K562 (cell line): ENCODE results near the gene CLDN5. TPM values are rescaled to one million over a fixed set of nuclear protein-coding genes. Genes with fewer than 3 reads are reported as not detected.

Experiments used
- ARHGAP35 ChIP-seq: fragments of 450-650 bp; IDR thresholded peaks from 2 replicates; pipeline ENCODE4 v1.6.1; 2018; ENCODE audit not compliant: partially characterized antibody
- HNRNPL ChIP-seq: fragments of 200-400 bp; formaldehyde crosslinking; IDR thresholded peaks from 2 replicates; pipeline ENCODE4 v1.6.1; 2017; ENCODE audit warnings: low read depth, mild to moderate bottlenecking, low read length
- MTA1 ChIP-seq: fragments of 450-650 bp; IDR thresholded peaks from 2 replicates; pipeline ENCODE4 v1.6.1; 2017; ENCODE audit warnings: borderline replicate concordance
- MTA3 ChIP-seq: fragments of 450-650 bp; formaldehyde crosslinking; IDR thresholded peaks from 2 replicates; pipeline ENCODE4 v1.6.1; 2017; ENCODE audit warnings: mild to moderate bottlenecking, borderline replicate concordance
- NEUROD1 ChIP-seq: fragments of 150-350 bp; IDR thresholded peaks from 2 replicates; pipeline ENCODE4 v1.6.1; 2014; ENCODE audit warnings: borderline replicate concordance, low read length, low read depth; ENCODE audit not compliant: partially characterized antibody
- NFIX ChIP-seq: fragments of 250-450 bp; sonication (Bioruptor Pico); IDR thresholded peaks from 2 replicates; pipeline ENCODE4 v1.4.0; 2020; ENCODE audit warnings: low read depth, mild to moderate bottlenecking, moderate library complexity
- NR2C1 ChIP-seq, 2 experiments: fragments of 450-650 bp; IDR thresholded peaks; 2 replicates each; pipeline ENCODE4 v1.6.1; 2017; ENCODE audit warnings: mild to moderate bottlenecking in 2 of 2, antibody characterized with exemption in 1 of 2, inconsistent platforms in 1 of 2, missing compliant biosample characterization in 1 of 2, missing genetic modification characterization in 1 of 2
- POLR2A ChIP-seq: fragments of 450-650 bp; conservative IDR thresholded peaks from 2 replicates; pipeline ENCODE4 v1.6.1; 2016
- SRF ChIP-seq, 2 experiments: fragments of 250-450, 450-650 bp in 1 of 2; sonication (Bioruptor Pico) in 1 of 2; sonication (generic) in 1 of 2; formaldehyde crosslinking; IDR thresholded peaks; 2 replicates each; pipeline versions ENCODE4 v1.5.0 to v1.5.1; 2020 to 2022; ENCODE audit warnings: mild to moderate bottlenecking in 1 of 2, missing genetic modification reagents in 1 of 2
- TARDBP ChIP-seq: fragments of 450-650 bp; IDR thresholded peaks from 2 replicates; pipeline ENCODE4 v1.6.1; 2016
- TEAD2 ChIP-seq: fragments of 450-650 bp; IDR thresholded peaks from 2 replicates; pipeline ENCODE4 v1.6.1; 2016; ENCODE audit warnings: missing genetic modification characterization, control low read depth, missing compliant biosample characterization
- ZC3H8 ChIP-seq: fragments of 450-650 bp; IDR thresholded peaks from 2 replicates; pipeline ENCODE4 v1.6.1; 2017
- ZFP36 ChIP-seq: fragments of 150-350 bp; IDR thresholded peaks from 2 replicates; pipeline ENCODE4 v1.6.1; 2018; ENCODE audit warnings: low read length, low read depth; ENCODE audit not compliant: partially characterized antibody
- ZNF23 ChIP-seq: fragments of 250-450 bp; sonication (Bioruptor Pico); IDR thresholded peaks from 2 replicates; pipeline ENCODE4 v1.4.0; 2020; ENCODE audit warnings: mild to moderate bottlenecking
- ZNF586 ChIP-seq: fragments of 450-650 bp; formaldehyde crosslinking; conservative IDR thresholded peaks from 2 replicates; pipeline ENCODE4 v1.4.0; 2020; ENCODE audit warnings: mild to moderate bottlenecking, moderate library complexity
- polyA plus RNA-seq, 8 experiments: library from polyadenylated mRNA; depleted of rRNA in 4 of 8; stranded (reverse) in 5 of 8; unstranded in 3 of 8; fragments of >200 nt; fragmentation: Nextera tagmentation in 2 of 8; fragmentation: Illumina TruSeq in 1 of 8; extraction: Ambion mirVana in 2 of 8; extraction: Trizol in 1 of 8; gene quantifications; 2 replicates each; pipeline versions ENCODE4 v1.2.1 to v1.2.3, GENCODE V29; 2011 to 2014; ENCODE audit warnings: inconsistent platforms in 1 of 8, missing spikeins in 1 of 8
- total RNA-seq, 7 experiments: library from RNA; depleted of rRNA in 6 of 7; stranded (reverse); fragments of >200 nt in 6 of 7; fragmentation: Illumina TruSeq in 2 of 7; extraction: Trizol in 2 of 7; gene quantifications; 2 replicates each; pipeline versions ENCODE4 v1.2.1 to v1.2.3, GENCODE V29; 2011 to 2021; ENCODE audit warnings: low replicate concordance in 1 of 7
- TF ChIP-seq, protein P1 (sequence below): sonication (generic); formaldehyde crosslinking; IDR thresholded peaks from 2 replicates; pipeline ENCODE4 v1.8.0; 2022; ENCODE audit warnings: mild to moderate bottlenecking, missing genetic modification reagents
- TF ChIP-seq, protein P2 (sequence below): fragments of 250-450 bp; sonication (Bioruptor Pico); IDR thresholded peaks from 2 replicates; pipeline ENCODE4 v1.5.0; 2021; ENCODE audit warnings: mild to moderate bottlenecking, borderline replicate concordance
- TF ChIP-seq, protein P3 (sequence below): sonication (generic); formaldehyde crosslinking; IDR thresholded peaks from 2 replicates; pipeline ENCODE4 v1.8.0; 2023; ENCODE audit warnings: mild to moderate bottlenecking, missing genetic modification reagents
- TF ChIP-seq, protein P4 (sequence below): sonication (generic); formaldehyde crosslinking; IDR thresholded peaks from 2 replicates; pipeline ENCODE4 v1.9.0; 2022; ENCODE audit warnings: mild to moderate bottlenecking, missing genetic modification reagents
- TF ChIP-seq, protein P5 (sequence below): IDR thresholded peaks from 3 replicates; pipeline ENCODE4 v1.6.1; 2011; ENCODE audit warnings: borderline replicate concordance, mild to moderate bottlenecking, moderate library complexity; ENCODE audit not compliant: insufficient read length; ENCODE audit errors: extremely low read depth
- TF ChIP-seq, protein P6 (sequence below): IDR thresholded peaks from 3 replicates; pipeline ENCODE4 v1.6.1; 2011; ENCODE audit warnings: borderline replicate concordance, mild to moderate bottlenecking; ENCODE audit not compliant: insufficient read length, insufficient read depth

The CLDN5 gene
- total and polyA plus RNA-seq, 9 of the 15 experiments (the other 6 are each of a cell fraction or from before 2014, with no cell fraction given), result 0.20 TPM; not detected in 8

DNA sequence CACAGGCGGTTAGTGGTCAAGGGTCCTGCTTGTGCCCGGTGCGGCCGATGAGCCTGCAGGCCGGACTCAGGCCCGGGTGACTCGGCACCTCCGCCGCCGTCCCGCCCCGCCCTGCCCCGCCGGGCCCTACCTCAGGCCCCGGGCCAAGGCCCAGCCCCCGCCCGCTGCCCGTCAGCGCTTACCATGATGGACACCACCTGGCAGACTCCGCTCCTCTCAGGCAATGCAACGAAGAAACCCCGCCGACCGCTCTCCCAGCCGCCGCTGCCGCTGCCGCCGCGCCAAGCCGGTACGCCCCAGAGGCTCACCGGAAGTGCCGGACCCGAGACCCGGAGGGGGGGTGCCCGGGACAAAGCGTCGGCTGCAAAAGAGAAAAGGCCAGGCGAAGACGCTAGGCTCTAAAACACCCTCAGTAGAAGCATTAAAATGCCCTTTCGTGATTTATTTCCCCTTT is 45.3 kb downstream of the CLDN5 start, which contains the start of gene UFD1 (continued):
- TF ChIP-seq ZFP36, result no peak
- peak in 1 of 2 experiments; percentile 34; a peak in 2 of 4 replicates for TF ChIP-seq SRF (CRISPR knock-in tag; IDR thresholded peaks at IDR 0.05)
- TF ChIP-seq, protein P1, sequence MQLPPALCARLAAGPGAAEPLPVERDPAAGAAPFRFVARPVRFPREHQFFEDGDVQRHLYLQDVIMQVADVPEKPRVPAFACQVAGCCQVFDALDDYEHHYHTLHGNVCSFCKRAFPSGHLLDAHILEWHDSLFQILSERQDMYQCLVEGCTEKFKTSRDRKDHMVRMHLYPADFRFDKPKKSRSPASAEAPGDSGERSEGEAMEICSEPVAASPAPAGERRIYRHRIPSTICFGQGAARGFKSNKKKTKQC (CRISPR knock-in tag), result no peak
- TF ChIP-seq, protein P2, sequence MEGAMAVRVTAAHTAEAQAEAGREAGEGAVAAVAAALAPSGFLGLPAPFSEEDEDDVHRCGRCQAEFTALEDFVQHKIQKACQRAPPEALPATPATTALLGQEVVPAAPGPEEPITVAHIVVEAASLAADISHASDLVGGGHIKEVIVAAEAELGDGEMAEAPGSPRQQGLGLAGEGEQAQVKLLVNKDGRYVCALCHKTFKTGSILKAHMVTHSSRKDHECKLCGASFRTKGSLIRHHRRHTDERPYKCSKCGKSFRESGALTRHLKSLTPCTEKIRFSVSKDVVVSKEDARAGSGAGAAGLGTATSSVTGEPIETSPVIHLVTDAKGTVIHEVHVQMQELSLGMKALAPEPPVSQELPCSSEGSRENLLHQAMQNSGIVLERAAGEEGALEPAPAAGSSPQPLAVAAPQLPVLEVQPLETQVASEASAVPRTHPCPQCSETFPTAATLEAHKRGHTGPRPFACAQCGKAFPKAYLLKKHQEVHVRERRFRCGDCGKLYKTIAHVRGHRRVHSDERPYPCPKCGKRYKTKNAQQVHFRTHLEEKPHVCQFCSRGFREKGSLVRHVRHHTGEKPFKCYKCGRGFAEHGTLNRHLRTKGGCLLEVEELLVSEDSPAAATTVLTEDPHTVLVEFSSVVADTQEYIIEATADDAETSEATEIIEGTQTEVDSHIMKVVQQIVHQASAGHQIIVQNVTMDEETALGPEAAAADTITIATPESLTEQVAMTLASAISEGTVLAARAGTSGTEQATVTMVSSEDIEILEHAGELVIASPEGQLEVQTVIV (CRISPR knock-in tag), result no peak
- no peak for TF ChIP-seq POLR2A
- TF ChIP-seq, protein P3, sequence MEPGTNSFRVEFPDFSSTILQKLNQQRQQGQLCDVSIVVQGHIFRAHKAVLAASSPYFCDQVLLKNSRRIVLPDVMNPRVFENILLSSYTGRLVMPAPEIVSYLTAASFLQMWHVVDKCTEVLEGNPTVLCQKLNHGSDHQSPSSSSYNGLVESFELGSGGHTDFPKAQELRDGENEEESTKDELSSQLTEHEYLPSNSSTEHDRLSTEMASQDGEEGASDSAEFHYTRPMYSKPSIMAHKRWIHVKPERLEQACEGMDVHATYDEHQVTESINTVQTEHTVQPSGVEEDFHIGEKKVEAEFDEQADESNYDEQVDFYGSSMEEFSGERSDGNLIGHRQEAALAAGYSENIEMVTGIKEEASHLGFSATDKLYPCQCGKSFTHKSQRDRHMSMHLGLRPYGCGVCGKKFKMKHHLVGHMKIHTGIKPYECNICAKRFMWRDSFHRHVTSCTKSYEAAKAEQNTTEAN (CRISPR knock-in tag), result no peak
- no peak for TF ChIP-seq TEAD2 (tag)
- TF ChIP-seq, protein P4, sequence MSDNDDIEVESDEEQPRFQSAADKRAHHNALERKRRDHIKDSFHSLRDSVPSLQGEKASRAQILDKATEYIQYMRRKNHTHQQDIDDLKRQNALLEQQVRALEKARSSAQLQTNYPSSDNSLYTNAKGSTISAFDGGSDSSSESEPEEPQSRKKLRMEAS (CRISPR knock-in tag), result no peak
- no peak for TF ChIP-seq ARHGAP35
- TF ChIP-seq, protein P5, sequence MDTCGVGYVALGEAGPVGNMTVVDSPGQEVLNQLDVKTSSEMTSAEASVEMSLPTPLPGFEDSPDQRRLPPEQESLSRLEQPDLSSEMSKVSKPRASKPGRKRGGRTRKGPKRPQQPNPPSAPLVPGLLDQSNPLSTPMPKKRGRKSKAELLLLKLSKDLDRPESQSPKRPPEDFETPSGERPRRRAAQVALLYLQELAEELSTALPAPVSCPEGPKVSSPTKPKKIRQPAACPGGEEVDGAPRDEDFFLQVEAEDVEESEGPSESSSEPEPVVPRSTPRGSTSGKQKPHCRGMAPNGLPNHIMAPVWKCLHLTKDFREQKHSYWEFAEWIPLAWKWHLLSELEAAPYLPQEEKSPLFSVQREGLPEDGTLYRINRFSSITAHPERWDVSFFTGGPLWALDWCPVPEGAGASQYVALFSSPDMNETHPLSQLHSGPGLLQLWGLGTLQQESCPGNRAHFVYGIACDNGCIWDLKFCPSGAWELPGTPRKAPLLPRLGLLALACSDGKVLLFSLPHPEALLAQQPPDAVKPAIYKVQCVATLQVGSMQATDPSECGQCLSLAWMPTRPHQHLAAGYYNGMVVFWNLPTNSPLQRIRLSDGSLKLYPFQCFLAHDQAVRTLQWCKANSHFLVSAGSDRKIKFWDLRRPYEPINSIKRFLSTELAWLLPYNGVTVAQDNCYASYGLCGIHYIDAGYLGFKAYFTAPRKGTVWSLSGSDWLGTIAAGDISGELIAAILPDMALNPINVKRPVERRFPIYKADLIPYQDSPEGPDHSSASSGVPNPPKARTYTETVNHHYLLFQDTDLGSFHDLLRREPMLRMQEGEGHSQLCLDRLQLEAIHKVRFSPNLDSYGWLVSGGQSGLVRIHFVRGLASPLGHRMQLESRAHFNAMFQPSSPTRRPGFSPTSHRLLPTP, result no peak
- no peak for TF ChIP-seq TARDBP
- no peak for TF ChIP-seq NR2C1 (IDR thresholded peaks at IDR 0.05)
- TF ChIP-seq NR2C1 (tag; IDR thresholded peaks at IDR 0.05), result no peak
- TF ChIP-seq ZNF586 (CRISPR knock-in tag), result no peak
- TF ChIP-seq, protein P6, sequence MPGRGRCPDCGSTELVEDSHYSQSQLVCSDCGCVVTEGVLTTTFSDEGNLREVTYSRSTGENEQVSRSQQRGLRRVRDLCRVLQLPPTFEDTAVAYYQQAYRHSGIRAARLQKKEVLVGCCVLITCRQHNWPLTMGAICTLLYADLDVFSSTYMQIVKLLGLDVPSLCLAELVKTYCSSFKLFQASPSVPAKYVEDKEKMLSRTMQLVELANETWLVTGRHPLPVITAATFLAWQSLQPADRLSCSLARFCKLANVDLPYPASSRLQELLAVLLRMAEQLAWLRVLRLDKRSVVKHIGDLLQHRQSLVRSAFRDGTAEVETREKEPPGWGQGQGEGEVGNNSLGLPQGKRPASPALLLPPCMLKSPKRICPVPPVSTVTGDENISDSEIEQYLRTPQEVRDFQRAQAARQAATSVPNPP, result no peak
- no peak for TF ChIP-seq ZNF23 (CRISPR knock-in tag)
- TF ChIP-seq HNRNPL, result peak; percentile 57; the same call in 1 of the 2 replicates
- 0 out of 2 replicates have a peak, but pooled peaks have one; percentile 3 for TF ChIP-seq NFIX (CRISPR knock-in tag)
- no peak for TF ChIP-seq MTA1
- TF ChIP-seq ZC3H8, result no peak
- no peak for TF ChIP-seq MTA3
- TF ChIP-seq NEUROD1, result no peak
